K562 (cell line): ENCODE data around the gene TMEM87B. TPM values are rescaled to one million over a fixed set of nuclear protein-coding genes. Genes with fewer than 3 reads are reported as not detected.

Experiments used
- ATAC-seq: fragments of 200-7000 bp; cut with Tn5 transposase; 3 replicates; pipeline ENCODE4 v1.9.1; 2020; ENCODE audit warnings: moderate library complexity
- BruUV-seq: library from RNA; stranded (reverse); fragments of 400-500 nt; replicated peaks from 2 replicates; lab custom pipeline; 2021; lab: Mats Ljungman, UMichigan
- CTCF ChIA-PET: fragments of 300-600 bp; formaldehyde crosslinking; extraction: SDS; loops from one replicate; lab custom pipeline; 2021; ENCODE audit warnings: low intra/inter-chr PET ratio; lab: Yijun Ruan, JAX
- POLR2A ChIA-PET: fragments of 300-600, 350-650 bp; sonication (Branson Sonifier 250); formaldehyde crosslinking; extraction: SDS; loops from one replicate; lab custom pipeline; 2021; ENCODE audit warnings: antibody characterized with exemption, inconsistent platforms; lab: Yijun Ruan, JAX
- DNase-seq, 4 experiments: peaks; one replicate each; pipeline versions ENCODE4 v3.0.0 to v3.0.0-alpha.2; 2011 to 2018; ENCODE audit warnings: low spot score in 3 of 4, mixed read lengths in 3 of 4; ENCODE audit errors: extremely low read depth in 1 of 4
- FAIRE-seq: peaks from 2 replicates; lab custom pipeline; 2011; peaks lifted over from hg19 to GRCh38; lab: Jason Lieb, UNC
- H2AFZ ChIP-seq: 2 replicates; pipeline ENCODE4 v1.6.0; 2011; ENCODE audit warnings: low read depth, low read length, control low read depth, inconsistent platforms
- H3K27ac ChIP-seq: fragments of 200-600 bp; 3 replicates; pipeline ENCODE4 v1.8.0; 2011; ENCODE audit warnings: low read depth, mild to moderate bottlenecking, control low read depth, inconsistent platforms, low read length, moderate library complexity, mixed read lengths; ENCODE audit errors: extremely low read depth
- H3K27me3 ChIP-seq, 2 experiments: fragments of 300-600 bp in 1 of 2; 2 replicates in 1 of 2; 3 replicates in 1 of 2; pipeline versions ENCODE4 v1.6.0 to v1.8.0; 2011; ENCODE audit warnings: inconsistent platforms in 2 of 2, low read length in 2 of 2, mild to moderate bottlenecking in 1 of 2, mixed read lengths in 1 of 2, moderate library complexity in 1 of 2; ENCODE audit not compliant: control insufficient read depth in 2 of 2, insufficient read depth in 2 of 2
- H3K36me3 ChIP-seq: fragments of 300-600 bp; 3 replicates; pipeline ENCODE4 v1.8.0; 2011; ENCODE audit warnings: mild to moderate bottlenecking, low read length, inconsistent platforms; ENCODE audit not compliant: control insufficient read depth, insufficient read depth
- H3K4me1 ChIP-seq, 2 experiments: fragments of 200-600 bp in 1 of 2; replicated peaks in 1 of 2; 2 replicates in 1 of 2; 3 replicates in 1 of 2; pipeline versions ENCODE4 v1.5.1 to v1.8.0; 2011; ENCODE audit warnings: inconsistent platforms in 2 of 2, low read length in 2 of 2, mild to moderate bottlenecking in 1 of 2, mixed read lengths in 1 of 2, moderate library complexity in 1 of 2; ENCODE audit not compliant: control insufficient read depth in 2 of 2, insufficient read depth in 2 of 2
- H3K4me2 ChIP-seq: 2 replicates; pipeline ENCODE4 v1.6.1; 2011; ENCODE audit warnings: low read length, control low read depth, inconsistent platforms, mixed read lengths; ENCODE audit not compliant: insufficient read depth
- H3K4me3 ChIP-seq: fragments of 200-600 bp; sonication (generic), shearing (Covaris generic); 2 replicates; pipeline ENCODE4 v1.5.1; 2016; ENCODE audit warnings: control low read depth, inconsistent platforms
- H3K79me2 ChIP-seq: fragments of 200-600 bp; 3 replicates; pipeline ENCODE4 v1.8.0; 2011; ENCODE audit warnings: low read length, inconsistent platforms; ENCODE audit not compliant: control insufficient read depth, insufficient read depth
- H3K9ac ChIP-seq, 2 experiments: 2 replicates each; pipeline versions ENCODE4 v1.6.0 to v1.6.1; 2011; ENCODE audit warnings: low read depth in 2 of 2, low read length in 2 of 2, control low read depth in 1 of 2, inconsistent platforms in 1 of 2, mild to moderate bottlenecking in 1 of 2, mixed read lengths in 1 of 2; ENCODE audit not compliant: insufficient read depth in 1 of 2
- H3K9me1 ChIP-seq: one replicate; pipeline ENCODE4 v1.6.0; 2011; ENCODE audit warnings: inconsistent platforms, mild to moderate bottlenecking, low read length, moderate library complexity; ENCODE audit not compliant: control insufficient read depth, insufficient read depth
- H3K9me3 ChIP-seq: replicated peaks from 2 replicates; pipeline ENCODE4 v1.5.1; 2011; ENCODE audit warnings: low read depth, low read length, inconsistent platforms; ENCODE audit not compliant: control insufficient read depth, insufficient read depth
- H4K20me1 ChIP-seq: replicated peaks from 2 replicates; pipeline ENCODE4 v1.6.1; 2011; ENCODE audit warnings: low read length, inconsistent platforms, mixed read lengths; ENCODE audit not compliant: control insufficient read depth, insufficient read depth
- ARID2 ChIP-seq: fragments of 450-650 bp; IDR thresholded peaks from 2 replicates; pipeline ENCODE4 v1.6.1; 2017; ENCODE audit warnings: antibody characterized with exemption, mild to moderate bottlenecking
- CREM ChIP-seq: IDR thresholded peaks from 2 replicates; pipeline ENCODE4 v1.6.1; 2014; ENCODE audit warnings: antibody characterized with exemption, low read depth
- KLF16 ChIP-seq: IDR thresholded peaks from 2 replicates; pipeline ENCODE4 v1.6.1; 2016; ENCODE audit warnings: antibody characterized with exemption
- MAZ ChIP-seq, 2 experiments: fragments of 450-650 bp in 1 of 2; sonication (generic) in 1 of 2; formaldehyde crosslinking; IDR thresholded peaks in 1 of 2; conservative IDR thresholded peaks in 1 of 2; 2 replicates each; pipeline versions ENCODE4 v1.4.0 to v1.5.0; 2020; ENCODE audit warnings: mild to moderate bottlenecking in 1 of 2, missing genetic modification reagents in 1 of 2
- MIER1 ChIP-seq: fragments of 450-650 bp; IDR thresholded peaks from 2 replicates; pipeline ENCODE4 v1.6.1; 2016; ENCODE audit warnings: antibody characterized with exemption, mild to moderate bottlenecking, low read depth
- RBM25 ChIP-seq: fragments of 200-400 bp; formaldehyde crosslinking; IDR thresholded peaks from 2 replicates; pipeline ENCODE4 v1.6.1; 2018; ENCODE audit warnings: low read length, low read depth, moderate library complexity; ENCODE audit not compliant: severe bottlenecking
- SUPT5H ChIP-seq: fragments of 450-650 bp; IDR thresholded peaks from 2 replicates; pipeline ENCODE4 v1.6.1; 2016
- ZNF197 ChIP-seq: fragments of 200-800 bp; sonication (Bioruptor generic); IDR thresholded peaks from 2 replicates; pipeline ENCODE4 v1.6.1; 2016; ENCODE audit warnings: low read depth, missing genetic modification characterization, missing compliant biosample characterization
- WGBS: fragments of 100-300 bp; shearing (Covaris generic); methylation state at CpG from one replicate; pipeline ENCODE4 v1.1.6; 2016; ENCODE audit warnings: low coverage, mixed read lengths; ENCODE audit not compliant: insufficient coverage; ENCODE audit errors: missing lambda C conversion rate; 5-methylcytosine and 5-hydroxymethylcytosine counted together
- in situ Hi-C: fragments of 300-500 bp; cut with MboI; formaldehyde crosslinking; loops from 4 replicates; pipeline ENCODE4 v1.15.0; 2018; ENCODE audit warnings: inconsistent platforms, mixed read lengths
- intact Hi-C: fragments of 100-400 bp; cut with micrococcal nuclease; formaldehyde crosslinking; loops from 2 replicates; pipeline ENCODE4 v1.14.2; 2022
- polyA plus RNA-seq, 8 experiments: library from polyadenylated mRNA; depleted of rRNA in 4 of 8; stranded (reverse) in 5 of 8; unstranded in 3 of 8; fragments of >200 nt; fragmentation: Nextera tagmentation in 2 of 8; fragmentation: Illumina TruSeq in 1 of 8; extraction: Ambion mirVana in 2 of 8; extraction: Trizol in 1 of 8; gene quantifications; 2 replicates each; pipeline versions ENCODE4 v1.2.1 to v1.2.3, GENCODE V29; 2011 to 2014; ENCODE audit warnings: inconsistent platforms in 1 of 8, missing spikeins in 1 of 8
- total RNA-seq, 7 experiments: library from RNA; depleted of rRNA in 6 of 7; stranded (reverse); fragments of >200 nt in 6 of 7; fragmentation: Illumina TruSeq in 2 of 7; extraction: Trizol in 2 of 7; gene quantifications; 2 replicates each; pipeline versions ENCODE4 v1.2.1 to v1.2.3, GENCODE V29; 2011 to 2021; ENCODE audit warnings: low replicate concordance in 1 of 7
- TF ChIP-seq, protein P1 (sequence below), 2 experiments: fragments of 450-650 bp; formaldehyde crosslinking in 1 of 2; IDR thresholded peaks; 2 replicates each; pipeline versions ENCODE4 v1.4.0 to v1.6.1; 2014 to 2020; ENCODE audit warnings: mild to moderate bottlenecking in 2 of 2, borderline replicate concordance in 1 of 2, low read depth in 1 of 2
- TF ChIP-seq, protein P2 (sequence below): fragments of 450-650 bp; formaldehyde crosslinking; IDR thresholded peaks from 2 replicates; pipeline ENCODE4 v1.4.0; 2020; ENCODE audit warnings: mild to moderate bottlenecking, moderate library complexity
- TF ChIP-seq, protein P3 (sequence below): fragments of 250-450 bp; sonication (Bioruptor Pico); IDR thresholded peaks from 2 replicates; pipeline ENCODE4 v1.8.0; 2022; ENCODE audit warnings: moderate library complexity, mild to moderate bottlenecking, inconsistent platforms

Gene TMEM87B
- total and polyA plus RNA-seq, 9 of the 15 experiments (the other 6 are each of a cell fraction or from before 2014, with no cell fraction given) = 3.7 to 17.1 (median 11.0) TPM

DNA sequence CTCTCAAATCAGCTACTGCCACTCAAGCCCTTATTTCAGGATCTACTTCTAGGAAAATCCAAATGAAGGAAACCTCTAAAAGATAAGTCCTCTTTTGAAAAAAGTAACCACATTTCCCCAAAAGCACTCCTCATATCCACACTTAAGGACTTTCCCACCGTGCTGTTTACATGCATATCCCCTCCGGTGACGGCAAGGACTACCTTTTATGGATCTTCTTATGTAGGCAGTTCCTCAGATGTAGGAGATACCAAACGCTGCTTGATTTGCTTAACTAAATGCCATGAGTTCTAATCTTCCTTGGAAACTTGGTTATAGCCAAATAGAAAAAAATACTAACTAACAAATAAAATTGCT is 6.9 kb upstream of the TMEM87B start (continued):
- no peak for TF ChIP-seq CREM

DNA sequence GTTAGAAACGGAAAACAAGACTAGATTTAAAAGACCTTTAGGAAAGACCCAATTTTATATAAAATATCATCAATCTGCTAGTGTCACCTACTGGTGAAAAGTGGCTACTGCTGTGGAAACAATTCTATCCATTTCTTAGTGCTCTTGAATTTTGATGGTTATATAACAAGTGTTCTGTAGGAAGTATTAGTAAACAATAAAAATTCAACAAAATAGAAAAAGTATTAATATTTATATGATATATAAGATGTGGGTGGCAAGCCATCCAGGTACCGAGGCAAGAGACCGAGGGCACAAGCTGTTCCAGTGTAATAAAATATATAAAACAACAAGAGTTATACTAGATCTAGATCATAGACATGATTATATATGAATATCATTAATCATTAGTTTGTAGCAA is 6.2 kb upstream of the TMEM87B start:
- DNase-seq = peak; percentile 27 to 68 (median 37)
- H3K27ac ChIP-seq = no peak overlapping the region
- H3K79me2 ChIP-seq = no peaks in the 10 kb centered on the region
- no peaks in the 10 kb centered on the region; the same call in 1 of the 2 replicates for H3K9me3 ChIP-seq
- WGBS = 8% methylated on average over 3 of the region's 3 CpGs
- no peaks in the 10 kb centered on the region for H3K36me3 ChIP-seq
- no peak overlapping the region for H3K4me2 ChIP-seq
- in situ Hi-C loops (no loop called here), intact Hi-C loops (loop anchor here (1.0 to 2.0 kb wide), 3 partner anchors 148 to 536 kb away; partner anchors contain the start of gene CHCHD5)
- no peaks in the 10 kb centered on the region for H3K27me3 ChIP-seq
- no peaks in the 10 kb centered on the region for H4K20me1 ChIP-seq
- H3K4me1 ChIP-seq = peaks cover 8 to 17% of the 10 kb centered on the region in 2 experiments; a peak in 4 of 5 replicates
- no peak overlapping the region for H2AFZ ChIP-seq
- FAIRE-seq = no peak
- CTCF ChIA-PET = interaction anchor here (0.6 to 3.0 kb wide), 9 partner anchors 148 to 534 kb away, joined by 3 to 60 read pairs (median 4); partner anchors contain the start of genes ANAPC1 and MERTK
- H3K4me3 ChIP-seq = no peak overlapping the region
- ATAC-seq = peak; percentile 87
- BruUV-seq = no TSS peak
- POLR2A ChIA-PET = no interaction called here
- no peaks in the 10 kb centered on the region for H3K9me1 ChIP-seq
- no peak overlapping the region for H3K9ac ChIP-seq
- TF ChIP-seq MAZ (CRISPR knock-in tag; conservative IDR thresholded peaks at IDR 0.05 in 1 of 2, IDR thresholded peaks at IDR 0.05 in 1 of 2) (0 out of 4 replicates have a peak, but pooled peaks of 1 of the 2 experiments have one; percentile 19), MIER1 (no peak), SUPT5H (no peak), ZNF197 (CRISPR knock-in tag) (no peak), RBM25 (no peak), KLF16 (peak; percentile 62), ARID2 (peak; percentile 57; the same call in 1 of the 2 replicates)
- TF ChIP-seq, protein P1, sequence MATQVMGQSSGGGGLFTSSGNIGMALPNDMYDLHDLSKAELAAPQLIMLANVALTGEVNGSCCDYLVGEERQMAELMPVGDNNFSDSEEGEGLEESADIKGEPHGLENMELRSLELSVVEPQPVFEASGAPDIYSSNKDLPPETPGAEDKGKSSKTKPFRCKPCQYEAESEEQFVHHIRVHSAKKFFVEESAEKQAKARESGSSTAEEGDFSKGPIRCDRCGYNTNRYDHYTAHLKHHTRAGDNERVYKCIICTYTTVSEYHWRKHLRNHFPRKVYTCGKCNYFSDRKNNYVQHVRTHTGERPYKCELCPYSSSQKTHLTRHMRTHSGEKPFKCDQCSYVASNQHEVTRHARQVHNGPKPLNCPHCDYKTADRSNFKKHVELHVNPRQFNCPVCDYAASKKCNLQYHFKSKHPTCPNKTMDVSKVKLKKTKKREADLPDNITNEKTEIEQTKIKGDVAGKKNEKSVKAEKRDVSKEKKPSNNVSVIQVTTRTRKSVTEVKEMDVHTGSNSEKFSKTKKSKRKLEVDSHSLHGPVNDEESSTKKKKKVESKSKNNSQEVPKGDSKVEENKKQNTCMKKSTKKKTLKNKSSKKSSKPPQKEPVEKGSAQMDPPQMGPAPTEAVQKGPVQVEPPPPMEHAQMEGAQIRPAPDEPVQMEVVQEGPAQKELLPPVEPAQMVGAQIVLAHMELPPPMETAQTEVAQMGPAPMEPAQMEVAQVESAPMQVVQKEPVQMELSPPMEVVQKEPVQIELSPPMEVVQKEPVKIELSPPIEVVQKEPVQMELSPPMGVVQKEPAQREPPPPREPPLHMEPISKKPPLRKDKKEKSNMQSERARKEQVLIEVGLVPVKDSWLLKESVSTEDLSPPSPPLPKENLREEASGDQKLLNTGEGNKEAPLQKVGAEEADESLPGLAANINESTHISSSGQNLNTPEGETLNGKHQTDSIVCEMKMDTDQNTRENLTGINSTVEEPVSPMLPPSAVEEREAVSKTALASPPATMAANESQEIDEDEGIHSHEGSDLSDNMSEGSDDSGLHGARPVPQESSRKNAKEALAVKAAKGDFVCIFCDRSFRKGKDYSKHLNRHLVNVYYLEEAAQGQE (IDR thresholded peaks at IDR 0.05; ENCODE audit: borderline replicate concordance) = peak; percentile 76; the same call in 1 of the 2 replicates
- TF ChIP-seq, protein P1 (CRISPR knock-in tag; IDR thresholded peaks at IDR 0.05; ENCODE audit: low read depth) = no peak
- TF ChIP-seq, protein P2, sequence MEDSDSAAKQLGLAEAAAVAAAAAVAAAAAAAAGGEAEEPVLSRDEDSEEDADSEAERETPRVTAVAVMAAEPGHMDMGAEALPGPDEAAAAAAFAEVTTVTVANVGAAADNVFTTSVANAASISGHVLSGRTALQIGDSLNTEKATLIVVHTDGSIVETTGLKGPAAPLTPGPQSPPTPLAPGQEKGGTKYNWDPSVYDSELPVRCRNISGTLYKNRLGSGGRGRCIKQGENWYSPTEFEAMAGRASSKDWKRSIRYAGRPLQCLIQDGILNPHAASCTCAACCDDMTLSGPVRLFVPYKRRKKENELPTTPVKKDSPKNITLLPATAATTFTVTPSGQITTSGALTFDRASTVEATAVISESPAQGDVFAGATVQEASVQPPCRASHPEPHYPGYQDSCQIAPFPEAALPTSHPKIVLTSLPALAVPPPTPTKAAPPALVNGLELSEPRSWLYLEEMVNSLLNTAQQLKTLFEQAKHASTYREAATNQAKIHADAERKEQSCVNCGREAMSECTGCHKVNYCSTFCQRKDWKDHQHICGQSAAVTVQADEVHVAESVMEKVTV (CRISPR knock-in tag) = peak; percentile 89
- TF ChIP-seq, protein P3, sequence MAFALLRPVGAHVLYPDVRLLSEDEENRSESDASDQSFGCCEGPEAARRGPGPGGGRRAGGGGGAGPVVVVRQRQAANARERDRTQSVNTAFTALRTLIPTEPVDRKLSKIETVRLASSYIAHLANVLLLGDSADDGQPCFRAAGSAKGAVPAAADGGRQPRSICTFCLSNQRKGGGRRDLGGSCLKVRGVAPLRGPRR = no peak
